HG02678 (cell line): ENCODE results near the gene SUPT3H.

Experiments
- ATAC-seq: cut with Tn5 transposase; IDR thresholded peaks from one replicate; pipeline ENCODE4 v1.9.1; 2021; ENCODE audit warnings: mild to moderate bottlenecking, moderate library complexity; ENCODE audit not compliant: unreplicated experiment

Gene SUPT3H

GRCh38 chr6:44966449-44967092 is 411.2 kb downstream of the SUPT3H start:
- ATAC-seq: no peak

GRCh38 chr6:44965708-44966107 is 412.0 kb downstream of the SUPT3H start:
- no peak for ATAC-seq

- ATAC-seq: no peak
Observed at GRCh38 chr6:44960898-44961297, 416.8 kb downstream of the SUPT3H start.

- no peak for ATAC-seq
Observed at GRCh38 chr6:44959651-44960050, 418.1 kb downstream of the SUPT3H start.

- no peak for ATAC-seq
Observed at GRCh38 chr6:44957156-44957555, 420.6 kb downstream of the SUPT3H start.

GRCh38 chr6:44956396-44956795 is 421.3 kb downstream of the SUPT3H start:
- no peak for ATAC-seq

- ATAC-seq: no peak
Observed at GRCh38 chr6:44955145-44955544, 422.6 kb downstream of the SUPT3H start.

- ATAC-seq: no peak
Observed at GRCh38 chr6:44954281-44954680, 423.5 kb downstream of the SUPT3H start.

- ATAC-seq: no peak
Observed at GRCh38 chr6:44951253-44951747, 426.4 kb downstream of the SUPT3H start.

GRCh38 chr6:44949596-44950201 is 428.0 kb downstream of the SUPT3H start:
- no peak for ATAC-seq

- no peak for ATAC-seq
Observed at GRCh38 chr6:44943541-44943940, 434.2 kb downstream of the SUPT3H start.

GRCh38 chr6:44942798-44943197 is 434.9 kb downstream of the SUPT3H start:
- no peak for ATAC-seq

- ATAC-seq: no peak
Observed at GRCh38 chr6:44942201-44942600, 435.5 kb downstream of the SUPT3H start.

GRCh38 chr6:44940367-44940766 is 437.4 kb downstream of the SUPT3H start:
- ATAC-seq: no peak

- ATAC-seq: no peak
Observed at GRCh38 chr6:44935693-44936300, 441.9 kb downstream of the SUPT3H start.

GRCh38 chr6:44933108-44933507 is 444.6 kb downstream of the SUPT3H start:
- ATAC-seq: no peak

GRCh38 chr6:44932651-44933091 is 445.1 kb downstream of the SUPT3H start:
- ATAC-seq: no peak

- ATAC-seq: no peak
Observed at GRCh38 chr6:44931385-44931784, 446.3 kb downstream of the SUPT3H start.

GRCh38 chr6:44926556-44926955 is 451.2 kb downstream of the SUPT3H start:
- no peak for ATAC-seq

GRCh38 chr6:44925100-44925739 is 452.5 kb downstream of the SUPT3H start:
- ATAC-seq: no peak

GRCh38 chr6:44923444-44923843 is 454.3 kb downstream of the SUPT3H start:
- no peak for ATAC-seq

GRCh38 chr6:44921798-44922197 is 455.9 kb downstream of the SUPT3H start:
- no peak for ATAC-seq
